H1 (cell line): ENCODE measurements around the gene TM4SF20. TPM values are rescaled to one million over a fixed set of nuclear protein-coding genes. Genes with fewer than 3 reads are reported as not detected.
"Not testable (repeated sequence)": the region's sequence is repeated elsewhere in the genome, so short reads cannot be mapped to it uniquely, and the experiment has no call there.

Experiments
- CTCF ChIA-PET: fragments of 300-600 bp; sonication (Branson Sonifier 250); formaldehyde crosslinking; loops from one replicate; lab custom pipeline; 2021; ENCODE audit not compliant: partially characterized antibody; lab: Charles Lee
- POLR2A ChIA-PET: fragments of 300-600 bp; sonication (Branson Sonifier 250); formaldehyde crosslinking; loops from one replicate; lab custom pipeline; 2021; ENCODE audit warnings: inconsistent platforms; ENCODE audit not compliant: partially characterized antibody; lab: Charles Lee
- DNase-seq, 2 experiments: peaks; one replicate each; pipeline versions ENCODE4 v3.0.0 to v3.0.0-alpha.2; 2010 to 2022; ENCODE audit warnings: low spot score in 2 of 2, low read depth in 1 of 2, mixed read lengths in 1 of 2
- FAIRE-seq: peaks from 2 replicates; lab custom pipeline; 2011; peaks lifted over from hg19 to GRCh38; lab: Jason Lieb, UNC
- H2AFZ ChIP-seq: 2 replicates; pipeline ENCODE4 v1.8.1; 2012; ENCODE audit warnings: low read length, inconsistent platforms
- H2AK5ac ChIP-seq: 2 replicates; pipeline ENCODE4 v1.6.1; 2013; ENCODE audit warnings: low read depth, low read length
- H2BK120ac ChIP-seq: replicated peaks from 2 replicates; pipeline ENCODE3; 2013; ENCODE audit warnings: low read depth, low read length, inconsistent platforms
- H2BK12ac ChIP-seq: 2 replicates; pipeline ENCODE4 v1.6.1; 2013; ENCODE audit warnings: low read depth, low read length
- H2BK15ac ChIP-seq: 2 replicates; pipeline ENCODE4 v1.6.1; 2013; ENCODE audit warnings: low read length
- H2BK20ac ChIP-seq: 2 replicates; pipeline ENCODE4 v1.6.1; 2013; ENCODE audit warnings: low read length
- H2BK5ac ChIP-seq: 2 replicates; pipeline ENCODE4 v1.6.1; 2013; ENCODE audit warnings: low read depth, low read length
- H3K14ac ChIP-seq: 2 replicates; pipeline ENCODE4 v1.6.1; 2013; ENCODE audit warnings: inconsistent platforms; ENCODE audit not compliant: insufficient read length
- H3K18ac ChIP-seq: 2 replicates; pipeline ENCODE4 v1.6.1; 2013; ENCODE audit warnings: low read length; ENCODE audit errors: extremely low read depth
- H3K23ac ChIP-seq: 2 replicates; pipeline ENCODE4 v1.6.1; 2013; ENCODE audit warnings: inconsistent platforms; ENCODE audit not compliant: insufficient read length
- H3K23me2 ChIP-seq: 2 replicates; pipeline ENCODE4 v1.6.1; 2013; ENCODE audit warnings: low read depth, low read length
- H3K27ac ChIP-seq: 2 replicates; pipeline ENCODE4 v1.6.1; 2011; ENCODE audit warnings: low read depth, low read length, inconsistent platforms
- H3K27me3 ChIP-seq, 4 experiments: replicated peaks in 1 of 4; 1 replicate in 1 of 4; 2 replicates in 3 of 4; pipeline versions ENCODE4 v1.6.1 to v1.8.1; 2011 to 2013; ENCODE audit warnings: low read length in 3 of 4, mild to moderate bottlenecking in 3 of 4, inconsistent platforms in 2 of 4, mixed read lengths in 2 of 4, moderate library complexity in 1 of 4; ENCODE audit not compliant: control insufficient read depth in 3 of 4, insufficient read depth in 3 of 4; ENCODE audit errors: extremely low read depth in 1 of 4
- H3K36me3 ChIP-seq, 4 experiments: 2 replicates each; pipeline versions ENCODE4 v1.6.1 to v1.8.1; 2011 to 2013; ENCODE audit warnings: mild to moderate bottlenecking in 4 of 4, low read length in 3 of 4, moderate library complexity in 2 of 4, control low read depth in 1 of 4, inconsistent platforms in 1 of 4; ENCODE audit not compliant: insufficient read depth in 4 of 4, control insufficient read depth in 2 of 4
- H3K4ac ChIP-seq: replicated peaks from 2 replicates; pipeline ENCODE3; 2013; ENCODE audit warnings: low read length, low read depth, mixed read lengths, inconsistent platforms; ENCODE audit not compliant: insufficient read length
- H3K4me1 ChIP-seq, 4 experiments: replicated peaks in 1 of 4; 1 replicate in 1 of 4; 2 replicates in 3 of 4; pipeline versions ENCODE4 v1.6.1 to v1.8.1; 2011 to 2013; ENCODE audit warnings: low read length in 3 of 4, inconsistent platforms in 2 of 4, mixed read lengths in 1 of 4; ENCODE audit not compliant: insufficient read depth in 4 of 4, control insufficient read depth in 3 of 4
- H3K4me2 ChIP-seq, 2 experiments: 2 replicates each; pipeline versions ENCODE4 v1.6.1 to v1.8.1; 2011 to 2013; ENCODE audit warnings: low read depth in 2 of 2, low read length in 2 of 2, control low read depth in 1 of 2, inconsistent platforms in 1 of 2, mild to moderate bottlenecking in 1 of 2; ENCODE audit not compliant: insufficient read depth in 1 of 2
- H3K4me3 ChIP-seq, 4 experiments: fragments of 200-600, 300-600 bp in 1 of 4; sonication (generic), shearing (Covaris generic), sonication (Bioruptor Twin) in 1 of 4; 2 replicates each; pipeline versions ENCODE4 v1.5.1 to v1.8.1; 2011 to 2016; ENCODE audit warnings: low read length in 4 of 4, low read depth in 3 of 4, control low read depth in 2 of 4, inconsistent platforms in 2 of 4, mild to moderate bottlenecking in 2 of 4, mixed read lengths in 1 of 4, moderate library complexity in 1 of 4; ENCODE audit not compliant: insufficient read depth in 2 of 4; ENCODE audit errors: extremely low read depth in 1 of 4
- H3K56ac ChIP-seq: replicated peaks from 2 replicates; pipeline ENCODE3; 2013; ENCODE audit warnings: low read depth, mild to moderate bottlenecking, mixed read lengths, low read length, inconsistent platforms; ENCODE audit not compliant: insufficient read length
- H3K79me1 ChIP-seq: 2 replicates; pipeline ENCODE4 v1.6.1; 2013; ENCODE audit warnings: low read depth, low read length, control low read depth
- H3K79me2 ChIP-seq, 2 experiments: 2 replicates each; pipeline versions ENCODE4 v1.6.1 to v1.8.1; 2012 to 2013; ENCODE audit warnings: low read length in 2 of 2, mild to moderate bottlenecking in 2 of 2, inconsistent platforms in 1 of 2; ENCODE audit not compliant: insufficient read depth in 2 of 2, control insufficient read depth in 1 of 2
- H3K9ac ChIP-seq, 4 experiments: replicated peaks in 1 of 4; 1 replicate in 1 of 4; 2 replicates in 3 of 4; pipeline versions ENCODE4 v1.6.1 to v1.8.1; 2011 to 2013; ENCODE audit warnings: low read depth in 3 of 4, low read length in 3 of 4, control low read depth in 2 of 4, mild to moderate bottlenecking in 2 of 4, moderate library complexity in 2 of 4, inconsistent platforms in 1 of 4; ENCODE audit errors: extremely low read depth in 1 of 4
- H3K9me3 ChIP-seq, 2 experiments: 2 replicates each; pipeline versions ENCODE4 v1.6.1 to v1.8.1; 2012 to 2013; ENCODE audit warnings: mild to moderate bottlenecking in 2 of 2, moderate library complexity in 2 of 2, control low read depth in 1 of 2, inconsistent platforms in 1 of 2, low read depth in 1 of 2, low read length in 1 of 2, mixed read lengths in 1 of 2; ENCODE audit not compliant: insufficient read depth in 2 of 2
- H4K20me1 ChIP-seq, 2 experiments: replicated peaks in 1 of 2; 2 replicates each; pipeline versions ENCODE3 to v1.8.1; 2011 to 2013; ENCODE audit warnings: inconsistent platforms in 2 of 2, low read length in 2 of 2, mild to moderate bottlenecking in 1 of 2; ENCODE audit not compliant: insufficient read depth in 2 of 2, control insufficient read depth in 1 of 2
- H4K5ac ChIP-seq: 2 replicates; pipeline ENCODE4 v1.6.1; 2013; ENCODE audit warnings: low read length, low read depth, mixed read lengths, inconsistent platforms; ENCODE audit not compliant: insufficient read length
- H4K8ac ChIP-seq: 2 replicates; pipeline ENCODE4 v1.8.0; 2013; ENCODE audit warnings: mild to moderate bottlenecking, moderate library complexity, low read length, inconsistent platforms; ENCODE audit not compliant: insufficient read depth; ENCODE audit errors: extremely low read depth
- H4K91ac ChIP-seq: replicated peaks from 2 replicates; pipeline ENCODE3; 2013; ENCODE audit warnings: low read length, mixed read lengths, inconsistent platforms; ENCODE audit not compliant: insufficient read length
- WGBS, 2 experiments: shearing (Covaris generic) in 1 of 2; methylation state at CpG; one replicate each; pipeline versions ENCODE4 v1.1.6 to v1.1.7; 2013 to 2015; ENCODE audit warnings: low lambda C conversion rate in 2 of 2, mixed read lengths in 2 of 2, inconsistent platforms in 1 of 2, low coverage in 1 of 2, missing lambda C conversion rate in 1 of 2; ENCODE audit not compliant: insufficient replicate concordance in 2 of 2, insufficient coverage in 1 of 2, insufficient read length in 1 of 2; ENCODE audit errors: extremely low coverage in 1 of 2, missing lambda C conversion rate in 1 of 2; 5-methylcytosine and 5-hydroxymethylcytosine counted together
- polyA plus RNA-seq, 7 experiments: library from polyadenylated mRNA; depleted of rRNA in 3 of 7; stranded (reverse) in 5 of 7; unstranded in 2 of 7; fragments of >200 nt in 5 of 7; fragments of 200-250 nt in 2 of 7; gene quantifications; 1 replicate in 5 of 7; 2 replicates in 1 of 7; 4 replicates in 1 of 7; pipeline versions ENCODE4 v1.2.1 to v1.2.3, GENCODE V29; 2011 to 2013; ENCODE audit warnings: missing spikeins in 2 of 7, mixed read lengths in 2 of 7
- total RNA-seq: library from RNA; stranded (reverse); fragmentation: NEBNext Ultra II Directional; extraction: Animal tissue kit (Norgen Biotek cat#: 25700); gene quantifications from 2 replicates; pipeline ENCODE4 v1.2.1, GENCODE V29; 2021

TM4SF20 gene
- total and polyA plus RNA-seq, 2 of the 8 experiments (the other 6 are each of a cell fraction or from before 2014, with no cell fraction given): not detected

- WGBS, 2 experiments: 87% methylated on average over 2 of the region's 2 CpGs; no CpG with 5 or more reads in 1 of the 2 experiments
- CTCF ChIA-PET: interaction anchor here (0.5 to 8.4 kb wide), 4 partner anchors 9 to 257 kb away, joined by 3 to 66 read pairs (median 4); no protein-coding TSS in a partner anchor
Measured at GRCh38 chr2:227382241-227382835, 3.2 kb upstream of the TM4SF20 start.

More at GRCh38 chr2:227382241-227382835, 3.2 kb upstream of the TM4SF20 start:
- H3K23me2 ChIP-seq, H3K18ac ChIP-seq, H3K4ac ChIP-seq, H4K91ac ChIP-seq, H3K9me3 ChIP-seq, H3K14ac ChIP-seq, H4K8ac ChIP-seq, H2BK20ac ChIP-seq, H3K79me2 ChIP-seq, H2BK12ac ChIP-seq, H2AK5ac ChIP-seq, H3K36me3 ChIP-seq, H3K9ac ChIP-seq, H3K27me3 ChIP-seq, H3K27ac ChIP-seq, H3K23ac ChIP-seq, H3K4me2 ChIP-seq, H3K4me3 ChIP-seq, H4K5ac ChIP-seq, FAIRE-seq, H2BK120ac ChIP-seq, H4K20me1 ChIP-seq, H2BK5ac ChIP-seq, H2BK15ac ChIP-seq, H3K4me1 ChIP-seq, H3K56ac ChIP-seq, H2AFZ ChIP-seq, DNase-seq, POLR2A ChIA-PET, H3K79me1 ChIP-seq: not testable (repeated sequence)
